KG1 (cell line): ENCODE data around the gene PRLHR.
"Not testable (repeated sequence)": the region's sequence is repeated elsewhere in the genome, so short reads cannot be mapped to it uniquely, and the experiment has no call there.

Experiments used
- DNase-seq: peaks from one replicate; lab custom pipeline; 2025; lab: John Stamatoyannopoulos, UW

Gene PRLHR

DNA sequence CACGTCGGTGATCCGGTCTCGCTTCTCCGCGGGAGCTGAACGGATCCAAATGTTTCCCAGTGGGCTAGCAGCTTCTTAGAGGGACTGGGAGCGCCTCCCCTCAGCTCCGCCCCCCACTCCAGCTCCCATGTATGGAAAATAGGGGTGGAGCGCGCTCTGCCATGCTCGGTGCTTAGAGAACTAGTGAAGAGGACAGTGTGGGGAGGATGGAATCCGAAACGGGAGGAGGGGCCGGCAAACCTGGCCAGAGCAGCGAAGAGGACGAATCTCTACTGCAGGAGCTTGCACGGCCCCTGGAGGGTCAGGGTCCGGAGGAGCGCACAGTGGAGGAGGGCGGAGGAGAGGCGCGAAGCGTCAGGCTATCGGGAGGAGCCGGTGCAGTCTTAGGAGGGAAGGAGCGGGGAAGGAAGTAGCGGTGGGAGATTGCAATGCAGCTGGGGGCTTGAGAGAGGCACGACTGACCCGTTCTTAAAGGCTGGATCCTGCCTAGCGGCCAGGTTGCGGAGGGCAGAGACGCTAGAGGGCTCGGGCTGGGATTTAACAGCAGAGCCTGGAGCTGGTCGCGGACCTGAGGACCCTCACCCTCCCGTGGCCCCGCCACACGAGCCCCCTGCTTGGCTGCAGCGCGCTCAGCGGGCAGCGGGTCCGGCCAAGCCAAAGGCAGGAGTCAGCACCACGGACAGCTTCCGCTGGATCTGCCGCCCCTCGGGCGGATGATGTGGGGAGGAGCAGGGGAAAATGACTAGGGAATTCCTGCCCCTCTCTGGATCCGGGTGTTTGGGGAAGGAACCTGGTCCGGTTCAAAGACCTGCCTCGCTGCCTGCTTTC lies at the start of gene PRLHR:
Gene PRLHR (minus strand): TSS at position 51 of the 828 bp plus-strand sequence. CDS start 404 bp downstream, outside the sequence.
- DNase-seq = no peak

- DNase-seq = no peak
Measured at GRCh38 chr10:118642228-118642627, 46.8 kb upstream of the PRLHR start.

- DNase-seq = no peak
Measured at GRCh38 chr10:118638680-118639079, 43.2 kb upstream of the PRLHR start.

- DNase-seq = no peak
Measured at GRCh38 chr10:118635674-118636402, 40.4 kb upstream of the PRLHR start.

GRCh38 chr10:118633786-118634185 lies 38.3 kb upstream of the PRLHR start:
- no peak for DNase-seq

DNA sequence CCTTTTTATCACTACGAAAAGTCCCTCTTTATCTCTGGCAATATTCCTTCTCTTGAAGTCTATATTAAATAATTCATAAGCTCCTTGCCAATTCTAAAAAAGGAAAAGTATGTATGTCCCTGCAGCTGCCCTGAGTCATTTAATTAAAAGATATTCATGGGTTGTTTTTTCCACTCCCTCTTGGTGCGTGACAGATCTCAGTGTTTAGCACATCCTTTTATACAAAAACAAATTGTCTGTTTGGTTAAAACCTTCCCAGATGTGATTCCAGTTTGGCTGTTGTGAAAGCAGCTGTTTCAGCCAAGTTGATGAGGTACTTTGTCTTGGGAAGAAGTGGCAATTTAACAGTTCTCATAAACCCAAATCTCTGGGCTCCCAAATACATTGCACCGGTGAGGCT lies 33.8 kb upstream of the PRLHR start:
- DNase-seq = no peak

DNA sequence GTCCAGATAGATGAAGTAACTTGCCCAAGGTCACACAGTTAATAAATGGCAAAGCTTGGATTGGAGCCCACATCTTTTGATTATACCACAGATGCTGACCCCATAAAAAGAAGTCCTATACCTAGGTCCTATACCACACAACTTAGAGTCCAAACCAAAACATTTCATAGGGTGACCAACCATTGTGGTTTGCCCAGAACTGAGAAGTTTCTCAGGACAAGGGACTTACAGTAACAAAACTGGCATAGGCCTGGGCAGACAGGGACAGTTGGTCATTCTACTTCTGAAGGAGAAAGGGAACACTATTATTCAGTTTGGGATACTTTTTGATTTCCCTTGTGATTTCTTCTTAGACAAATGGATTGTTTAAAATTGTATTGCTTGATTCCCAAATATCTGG lies 32.9 kb upstream of the PRLHR start:
- DNase-seq = no peak

- DNase-seq = no peak
Measured at GRCh38 chr10:118626953-118627352, 31.5 kb upstream of the PRLHR start.

DNA sequence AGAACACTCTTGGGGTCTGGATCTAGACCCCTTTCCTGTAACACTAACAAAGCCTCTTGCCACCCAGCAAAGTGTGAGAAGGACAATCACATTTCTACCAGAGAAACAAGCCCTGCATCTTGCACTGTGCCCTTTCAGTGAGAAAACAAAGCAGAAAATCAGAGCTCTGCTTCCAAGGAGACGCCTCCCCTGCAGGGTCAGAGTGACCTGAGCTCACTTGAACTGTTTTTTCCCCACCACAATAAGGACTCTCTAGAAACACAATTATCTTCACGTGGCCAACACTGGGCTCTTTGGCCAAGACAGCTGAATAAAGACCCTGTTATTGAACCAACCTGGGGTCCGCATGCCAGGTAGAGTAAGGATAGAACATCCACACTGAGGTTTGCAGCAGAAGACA lies 30.1 kb upstream of the PRLHR start:
- no peak for DNase-seq

DNA sequence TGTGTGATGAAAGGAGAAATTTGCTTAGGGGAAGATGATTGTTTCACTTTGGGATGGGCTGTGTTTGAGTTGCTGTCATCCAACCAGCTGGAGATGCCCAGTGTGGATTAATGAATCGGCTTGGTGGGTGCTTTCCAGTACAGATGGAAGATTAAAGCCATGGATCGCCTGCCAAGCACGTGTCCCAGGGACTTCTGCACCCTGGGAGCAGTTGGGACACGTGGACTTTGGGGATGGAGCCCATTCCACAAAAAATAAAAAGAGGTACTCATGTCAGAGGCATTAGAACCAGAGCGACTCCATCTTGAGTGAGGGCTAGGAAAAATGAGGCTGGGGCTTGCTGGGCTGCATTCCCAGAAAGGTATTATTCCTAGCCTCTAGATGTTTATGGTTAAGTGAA lies 29.3 kb upstream of the PRLHR start:
- DNase-seq = no peak

- no peak for DNase-seq
Measured at GRCh38 chr10:118621304-118621942, 26.0 kb upstream of the PRLHR start.

DNA sequence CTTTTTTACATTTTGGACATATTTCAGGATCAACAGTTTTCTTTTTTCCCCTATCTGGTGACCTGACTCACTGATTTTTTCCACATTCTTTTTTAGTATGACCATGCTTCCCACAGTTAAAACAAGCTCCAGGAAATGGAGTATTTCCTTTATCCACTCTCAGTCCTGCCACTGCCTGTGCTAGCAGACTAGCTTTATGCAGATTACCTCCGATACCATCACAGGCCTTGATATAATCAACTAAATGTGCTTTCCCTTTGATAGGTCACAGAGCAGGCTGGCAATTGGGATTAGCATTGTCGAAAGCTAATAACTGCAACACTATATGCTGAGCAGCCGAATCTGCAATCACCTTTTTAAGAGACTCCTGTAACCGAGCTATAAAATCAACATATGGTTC lies 18.4 kb upstream of the PRLHR start:
- not testable (repeated sequence) for DNase-seq

- no peak for DNase-seq
Measured at GRCh38 chr10:118610577-118610976, 15.1 kb upstream of the PRLHR start.

DNA sequence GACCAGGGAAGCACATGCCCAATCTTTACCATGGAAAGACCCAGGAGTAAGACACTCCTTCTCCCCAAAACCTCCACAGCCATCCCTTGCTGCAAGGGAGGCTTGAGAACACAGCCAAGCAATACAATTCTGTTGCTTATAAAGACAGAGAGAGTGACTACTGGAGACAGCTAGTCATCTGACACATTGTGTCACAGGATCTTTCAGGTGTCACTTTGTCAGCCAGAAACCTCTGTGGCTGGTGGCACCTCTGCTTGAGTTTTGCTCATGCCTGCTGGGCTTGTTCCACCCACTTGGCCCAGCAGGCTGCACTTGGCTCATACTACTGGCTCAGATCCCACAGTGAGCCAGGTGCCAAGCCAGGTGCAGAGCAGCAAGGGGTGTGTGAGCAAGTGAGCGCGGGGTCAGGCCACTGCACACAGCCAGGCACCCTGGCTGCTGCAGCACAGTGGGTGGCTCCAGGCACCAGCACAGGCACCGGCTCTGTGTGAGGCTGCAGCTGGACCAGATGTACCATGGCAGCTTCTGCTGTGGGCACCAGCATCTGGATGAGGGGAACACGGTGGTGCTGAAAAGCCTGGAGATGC lies 12.4 kb upstream of the PRLHR start:
- no peak for DNase-seq

GRCh38 chr10:118605694-118606093 lies 10.2 kb upstream of the PRLHR start:
- DNase-seq = no peak

GRCh38 chr10:118596426-118597124 lies 1.1 kb upstream of the PRLHR start:
- DNase-seq = no peak

GRCh38 chr10:118595064-118595420 lies 406 bp downstream of the PRLHR start:
- DNase-seq = no peak

DNA sequence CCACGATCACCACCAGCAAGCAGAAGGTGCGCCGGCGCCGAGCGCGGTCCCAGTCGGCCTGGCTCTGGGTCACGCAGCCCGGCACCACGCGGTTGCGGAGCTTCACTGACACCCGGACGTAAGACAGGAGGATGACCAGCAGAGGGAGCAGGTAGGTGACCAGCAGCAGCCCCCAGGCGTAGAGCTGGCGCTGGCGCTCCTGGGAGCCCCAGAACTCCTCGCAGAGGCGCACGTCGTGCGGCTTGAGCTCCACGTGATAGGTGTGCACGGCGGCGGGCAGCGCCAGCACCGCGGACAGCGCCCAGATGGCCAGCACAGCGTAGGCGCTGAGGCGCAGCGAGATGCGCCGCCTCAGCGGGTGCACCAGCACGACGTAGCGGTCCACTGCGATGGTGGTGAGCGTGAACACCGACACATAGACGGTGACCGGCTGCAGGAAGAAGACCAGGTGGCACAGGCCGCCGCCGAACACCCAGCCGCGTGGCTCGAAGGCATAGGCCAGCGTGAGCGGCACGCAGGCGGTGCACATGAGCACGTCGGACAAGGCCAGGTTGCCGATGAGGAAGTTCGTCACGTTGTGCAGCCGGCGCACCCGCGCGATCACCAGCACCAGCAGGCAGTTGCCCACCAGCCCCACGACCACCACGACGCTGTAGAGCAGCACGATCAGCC lies 920 bp downstream of the PRLHR start:
- DNase-seq = no peak

DNA sequence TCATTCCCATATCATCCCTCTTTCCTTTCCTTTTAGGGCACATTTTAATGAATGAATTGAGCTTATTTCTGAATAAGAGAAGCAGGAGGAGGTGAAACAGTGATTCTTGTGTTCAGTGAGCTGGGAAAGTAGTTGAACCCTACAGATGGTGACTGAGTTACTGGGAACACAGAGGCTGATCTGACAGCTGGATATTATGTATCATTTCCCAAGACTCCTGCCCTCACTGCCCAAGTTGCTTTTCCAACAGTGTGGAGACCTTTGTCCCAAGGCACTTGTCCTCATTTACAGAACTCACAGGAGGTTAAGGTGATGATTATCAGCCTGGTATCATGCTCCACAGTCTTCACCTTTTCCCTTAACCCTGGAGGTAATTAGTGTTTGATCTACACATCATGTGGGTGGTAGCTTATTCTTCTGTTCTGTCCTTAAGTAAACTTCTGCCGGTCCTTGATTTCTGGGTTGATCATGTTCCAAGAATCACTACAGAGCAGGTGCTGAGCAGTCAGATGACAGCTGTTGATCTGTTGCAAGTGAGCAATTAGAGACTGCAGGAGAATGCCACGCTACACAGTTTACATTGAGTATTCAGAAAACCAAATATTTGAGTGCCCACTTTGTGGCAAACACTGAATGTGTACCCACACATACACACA lies 2.6 kb downstream of the PRLHR start:
- DNase-seq = no peak

DNA sequence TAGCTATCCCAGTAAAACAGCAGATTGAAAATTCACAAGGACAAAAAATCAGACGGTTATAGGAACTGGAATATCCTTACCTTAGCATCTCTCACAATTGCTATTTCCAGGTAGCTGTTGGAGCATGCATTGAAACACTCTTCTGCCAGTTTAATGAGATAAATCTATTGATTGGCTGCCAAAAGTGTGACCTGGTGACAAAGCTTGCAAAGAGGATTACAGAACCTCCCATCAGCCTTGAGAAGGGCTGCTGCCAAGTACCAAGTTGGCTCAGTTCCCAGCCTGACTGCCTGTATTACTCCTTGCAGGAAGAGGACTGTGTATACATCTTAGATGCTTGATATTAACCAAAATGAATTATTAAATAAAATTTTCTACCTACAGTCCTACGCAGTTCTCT lies 5.1 kb downstream of the PRLHR start:
- no peak for DNase-seq
